Right renal pelvis (tissue), 4 donors: Measurements from ENCODE around the gene SIRT2. TPM values are rescaled to one million over a fixed set of nuclear protein-coding genes. Genes with fewer than 3 reads are reported as not detected.
"Not testable (repeated sequence)": the region's sequence is repeated elsewhere in the genome, so short reads cannot be mapped to it uniquely, and the experiment has no call there.

Source experiments
- DNase-seq, 4 donors: peaks; one replicate each; pipeline ENCODE4 v3.0.0-alpha.2; 2013; ENCODE audit warnings: low read depth in 4 of 4, low spot score in 3 of 4, missing footprints in 1 of 4
- polyA plus RNA-seq, 4 donors: library from polyadenylated mRNA; unstranded; fragments of 120-200 nt; gene quantifications; one replicate each; pipeline ENCODE4 v1.2.1, GENCODE V29; 2013; ENCODE audit not compliant: insufficient read length in 4 of 4

The SIRT2 gene
- polyA plus RNA-seq, 4 donors, result 42.0 to 46.0 (median 43.1) TPM

GRCh38 chr19:38900743-38901190 lies 1.3 kb upstream of the SIRT2 start:
- DNase-seq, result no peak

- peak in 1 of 4 donors; percentile 59 for DNase-seq
Observed at GRCh38 chr19:38900202-38900629, 798 bp upstream of the SIRT2 start.

- no peak for DNase-seq
Observed at GRCh38 chr19:38898788-38899446, 501 bp downstream of the SIRT2 start.

- DNase-seq, result no peak
Observed at GRCh38 chr19:38894968-38895367, 4.5 kb downstream of the SIRT2 start.

GRCh38 chr19:38893341-38893771 lies 6.1 kb downstream of the SIRT2 start:
- no peak for DNase-seq

- DNase-seq, result no peak
Observed at GRCh38 chr19:38892841-38893240, 6.6 kb downstream of the SIRT2 start.

- no peak for DNase-seq
Observed at GRCh38 chr19:38891771-38892170, 7.6 kb downstream of the SIRT2 start.

- no peak for DNase-seq
Observed at GRCh38 chr19:38890686-38891085, 8.7 kb downstream of the SIRT2 start.

GRCh38 chr19:38889803-38890202 lies 9.6 kb downstream of the SIRT2 start:
- no peak for DNase-seq

GRCh38 chr19:38888876-38889275 lies 10.5 kb downstream of the SIRT2 start:
- no peak for DNase-seq

- DNase-seq, result not testable (repeated sequence)
Observed at GRCh38 chr19:38884691-38885090, 14.7 kb downstream of the SIRT2 start.

GRCh38 chr19:38883286-38883685 lies 16.1 kb downstream of the SIRT2 start:
- DNase-seq, result no peak

GRCh38 chr19:38880882-38881609 lies 18.4 kb downstream of the SIRT2 start:
- no peak for DNase-seq

GRCh38 chr19:38880076-38880881 lies 19.1 kb downstream of the SIRT2 start:
- DNase-seq, result no peak

- DNase-seq, result no peak
Observed at GRCh38 chr19:38879400-38879751, 20.0 kb downstream of the SIRT2 start.

GRCh38 chr19:38878575-38879399 lies 20.6 kb downstream of the SIRT2 start:
- no peak for DNase-seq

- no peak for DNase-seq
Observed at GRCh38 chr19:38877781-38878574, 21.4 kb downstream of the SIRT2 start, which contains the start of gene RINL. TSS of gene RINL (minus strand) at chr19:38878275. CDS start at chr19:38876742, 1,533 bp downstream.

GRCh38 chr19:38875656-38876395 lies 23.6 kb downstream of the SIRT2 start:
- DNase-seq, result no peak

GRCh38 chr19:38873400-38873799 lies 26.0 kb downstream of the SIRT2 start:
- not testable (repeated sequence) for DNase-seq
